Fibroblast of skin of right biceps (primary cell): ENCODE data around the gene XG.
A peak's percentile ranks its signal among the peaks of the same experiment; 100 is the strongest.

Experiments used
- DNase-seq: peaks from one replicate; pipeline ENCODE4 v3.0.0-alpha.2; 2013

XG gene

DNA sequence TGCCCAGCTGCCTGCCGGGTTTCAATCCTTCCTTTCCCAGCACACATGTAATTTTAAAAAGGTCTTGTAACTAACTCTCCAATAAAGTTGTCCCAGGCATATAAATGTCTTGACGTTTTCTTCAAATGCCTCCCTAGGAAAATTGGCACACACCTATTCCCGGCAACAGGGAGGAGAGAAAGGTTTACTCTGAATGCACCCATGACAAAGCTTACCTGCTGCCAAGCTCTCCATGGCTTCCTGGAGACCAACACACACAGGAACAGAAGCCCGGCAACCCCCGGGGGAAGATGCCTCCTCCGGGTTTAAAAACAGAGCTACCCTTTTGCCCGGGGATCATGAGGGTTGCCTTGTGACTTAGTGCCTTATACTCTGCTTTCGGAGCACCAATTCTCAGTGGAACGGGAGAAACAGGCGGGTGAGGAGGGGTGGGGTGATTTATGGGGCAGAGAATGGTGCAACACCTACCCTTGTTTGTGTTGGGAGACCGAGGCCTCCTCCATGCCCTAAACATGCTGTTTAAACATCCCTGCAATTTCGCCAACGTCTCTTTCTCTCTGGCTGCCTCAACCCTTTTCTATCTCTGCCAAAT lies 72.1 kb downstream of the XG start:
- DNase-seq: no peak

DNA sequence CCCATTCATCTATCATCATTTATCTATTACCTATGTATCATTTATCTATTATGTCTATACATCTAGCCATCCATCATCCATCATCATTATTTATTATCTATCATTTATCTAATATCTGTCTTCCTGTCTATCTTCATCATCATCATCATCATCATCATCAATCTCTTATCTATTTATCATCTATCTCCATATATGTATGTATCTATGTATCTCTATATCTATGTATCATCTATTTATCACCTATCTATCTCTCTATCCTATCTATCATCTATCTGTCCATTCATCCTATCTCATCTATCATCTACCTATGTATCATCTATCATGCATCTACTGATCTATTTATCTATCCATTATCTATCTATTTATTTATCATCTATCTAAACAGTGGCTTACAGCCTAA lies 73.0 kb downstream of the XG start:
- DNase-seq: no peak

GRCh38 chrX:2828344-2828958 lies 76.6 kb downstream of the XG start, which contains the start of gene GYG2:
TSS of gene GYG2 (plus strand) at chrX:2828930. CDS start at chrX:2830189, 1,259 bp downstream.
- DNase-seq: peak; percentile 36

- no peak for DNase-seq
Measured at GRCh38 chrX:2828959-2829411, 77.1 kb downstream of the XG start.

DNA sequence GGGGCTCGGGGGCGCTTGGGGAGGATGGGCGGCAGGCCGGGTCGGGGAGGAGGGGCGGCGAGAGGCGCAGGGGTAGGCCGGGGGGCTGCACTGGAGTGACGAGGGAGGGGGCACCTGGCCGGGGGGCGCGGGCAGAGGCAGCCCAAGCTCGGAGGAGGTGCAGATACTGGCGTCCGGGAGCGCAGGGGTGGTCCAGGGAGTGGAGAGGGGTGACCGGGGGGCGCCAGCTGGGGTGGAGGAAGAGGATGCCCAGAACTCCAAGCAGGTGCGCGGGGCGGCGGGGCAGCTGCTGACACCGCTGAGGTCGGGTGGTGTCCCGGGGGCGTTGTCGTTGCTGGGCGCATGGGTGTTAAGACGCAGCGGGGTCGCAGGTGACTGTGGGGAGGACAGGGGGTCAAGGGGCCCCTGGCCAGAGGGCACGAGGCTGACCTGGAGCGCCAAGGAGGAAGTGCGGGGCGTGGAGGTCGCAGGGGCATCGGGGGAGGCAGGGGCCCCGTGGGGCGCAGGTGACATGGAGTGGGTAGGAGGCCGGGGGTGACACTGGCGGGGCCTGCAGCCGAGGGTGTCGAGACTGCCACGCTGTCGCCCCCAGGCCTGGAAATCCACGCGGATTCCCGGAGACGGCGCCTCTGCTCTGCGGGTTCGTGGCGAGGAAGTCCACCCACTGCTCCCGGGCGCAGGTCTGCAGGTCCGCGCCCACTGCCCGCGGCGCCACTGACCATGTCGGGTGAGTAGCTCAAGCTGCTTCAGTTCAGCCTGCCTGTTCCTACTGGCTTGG lies 77.8 kb downstream of the XG start:
- no peak for DNase-seq

DNA sequence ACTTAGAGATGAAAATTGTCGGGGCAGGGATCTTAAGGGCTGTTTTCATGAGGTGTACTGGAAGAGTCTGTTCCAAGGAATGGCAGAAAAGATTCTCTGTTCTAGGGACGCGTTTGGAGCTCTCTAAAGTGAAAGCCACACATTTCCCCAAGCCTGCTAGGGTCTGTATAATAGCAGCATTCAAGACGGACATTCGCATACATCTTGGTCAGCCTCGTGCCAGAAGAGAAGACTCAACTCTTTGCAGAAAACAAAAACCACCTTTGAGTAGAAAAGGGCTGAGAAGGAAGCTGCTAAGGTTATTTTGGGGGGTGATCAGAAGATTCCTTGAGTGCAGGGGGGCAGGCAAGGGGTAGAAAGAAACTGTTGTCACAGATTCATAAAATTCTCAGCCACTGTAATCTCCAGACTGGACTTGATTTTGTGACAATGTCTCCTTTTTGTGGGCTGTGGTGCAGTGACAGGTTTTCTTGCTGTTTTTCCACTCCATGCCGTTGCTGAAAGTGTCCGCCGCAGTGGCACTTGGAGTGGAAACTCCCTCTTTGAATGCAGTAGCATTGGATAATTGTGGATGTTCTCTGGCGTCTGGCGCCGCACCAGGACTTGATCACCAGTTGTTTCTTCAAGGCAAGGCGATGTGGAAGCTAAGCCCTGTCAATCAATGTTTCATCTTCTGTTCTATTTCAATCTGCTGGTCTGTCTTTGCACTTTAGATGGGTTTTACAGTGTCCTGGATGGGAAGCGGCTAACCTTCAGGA lies 79.8 kb downstream of the XG start:
- DNase-seq: no peak

- no peak for DNase-seq
Measured at GRCh38 chrX:2837961-2838360, 86.1 kb downstream of the XG start.

- no peak for DNase-seq
Measured at GRCh38 chrX:2840961-2841360, 89.1 kb downstream of the XG start.

- no peak for DNase-seq
Measured at GRCh38 chrX:2841537-2841936, 89.7 kb downstream of the XG start.

GRCh38 chrX:2846992-2847391 lies 95.2 kb downstream of the XG start:
- no peak for DNase-seq

DNA sequence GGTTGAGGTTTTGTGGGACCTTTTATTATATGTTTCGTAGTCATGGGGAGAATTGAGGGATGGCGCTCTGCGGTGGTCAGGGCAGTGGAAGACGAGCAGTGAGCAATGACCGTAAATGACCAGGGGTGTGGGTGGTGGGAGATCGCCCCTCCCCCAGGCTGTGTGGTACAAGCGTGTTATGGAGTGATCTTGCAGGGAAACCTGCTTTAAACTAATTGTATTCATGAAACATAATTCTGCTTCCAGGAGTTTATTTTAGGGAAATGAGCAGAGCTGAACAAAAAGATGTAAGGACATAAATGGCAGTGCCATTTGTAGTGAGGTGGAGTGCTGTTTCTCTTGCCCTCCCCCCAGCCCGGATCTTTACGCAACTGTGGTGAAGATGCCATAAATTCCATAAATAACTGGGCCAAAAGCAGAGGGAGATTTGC lies 97.0 kb downstream of the XG start:
- peak; percentile 80 for DNase-seq

DNA sequence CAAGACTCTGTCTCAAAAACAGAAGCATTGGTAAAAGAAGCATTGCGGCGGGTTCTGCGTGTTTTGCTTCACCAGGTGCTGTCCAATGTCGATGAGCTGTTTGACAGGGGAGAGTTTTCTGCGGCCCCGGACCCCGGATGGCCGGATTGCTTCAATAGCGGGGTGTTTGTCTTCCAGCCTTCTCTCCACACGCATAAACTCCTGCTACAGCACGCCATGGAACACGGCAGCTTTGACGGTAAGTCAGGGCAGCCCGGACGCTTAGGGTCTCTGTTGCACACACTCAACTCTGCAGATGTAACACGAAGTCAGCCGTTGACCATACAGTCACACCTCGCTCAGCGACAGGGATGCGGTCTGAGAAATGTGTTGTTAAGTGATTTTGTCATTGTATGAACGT lies 103.1 kb downstream of the XG start:
- no peak for DNase-seq

DNA sequence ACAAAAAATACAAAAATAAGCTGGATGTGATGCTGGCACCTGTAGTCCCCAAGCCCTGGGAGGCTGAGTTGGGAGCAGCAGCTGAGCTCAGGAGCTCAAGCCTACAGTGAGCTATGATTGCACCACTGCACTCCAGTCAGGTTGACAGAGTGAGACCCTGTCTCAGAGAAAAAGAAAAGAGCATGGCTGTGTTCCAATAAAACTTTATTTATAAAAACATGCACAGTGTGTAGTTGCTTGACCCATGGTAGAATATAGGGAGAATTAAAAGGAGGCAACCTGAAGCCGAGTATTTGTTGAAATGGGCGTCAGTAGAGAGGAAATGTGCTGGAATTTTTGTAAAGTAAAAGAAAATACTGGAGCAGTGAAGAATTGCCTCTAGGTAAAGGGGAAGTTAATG lies 103.9 kb downstream of the XG start:
- DNase-seq: no peak

DNA sequence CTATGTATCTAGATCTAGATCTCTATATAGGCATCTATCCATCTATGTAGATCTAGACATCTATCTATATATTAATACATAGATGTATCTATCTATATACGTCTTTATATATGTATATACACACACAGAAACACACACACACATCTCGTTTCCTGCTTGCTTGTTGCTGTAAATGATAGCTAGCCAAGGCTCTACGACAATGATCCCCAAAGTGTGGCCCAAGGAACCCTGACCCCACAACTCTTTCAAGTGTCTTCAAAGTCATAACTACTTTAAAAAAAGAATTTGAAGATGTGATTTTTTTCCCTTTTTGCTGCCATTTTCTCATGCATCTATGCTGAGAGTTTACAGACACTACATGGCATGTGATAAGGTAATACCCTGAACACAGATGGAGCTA lies 105.7 kb downstream of the XG start:
- no peak for DNase-seq

GRCh38 chrX:2859197-2859797 lies 107.5 kb downstream of the XG start:
- no peak for DNase-seq

GRCh38 chrX:2862404-2862803 lies 110.6 kb downstream of the XG start:
- DNase-seq: no peak

DNA sequence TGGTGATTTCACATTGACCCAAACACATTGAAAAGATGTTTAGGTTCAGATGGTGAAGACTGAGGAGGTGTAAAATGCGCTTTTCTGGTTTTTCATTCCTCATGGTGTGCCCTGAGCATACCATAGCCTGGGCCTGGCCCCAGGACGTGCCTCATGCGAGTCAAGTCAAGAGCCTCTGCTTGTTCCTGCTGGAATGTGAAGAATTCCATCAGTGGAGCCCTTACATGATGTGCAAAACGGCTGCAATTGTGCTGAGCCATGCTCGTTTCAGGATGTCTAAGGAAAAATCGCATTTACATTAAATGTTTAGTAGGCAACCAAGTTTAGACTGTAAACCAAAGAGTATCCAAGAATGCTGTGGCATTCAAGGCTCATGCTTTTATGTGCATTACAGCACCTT lies 111.8 kb downstream of the XG start:
- peak; percentile 61 for DNase-seq
